DMS53 (cell line): ENCODE measurements around the gene ARRDC5.
"Not testable (repeated sequence)": the region's sequence is repeated elsewhere in the genome, so short reads cannot be mapped to it uniquely, and the experiment has no call there.

Source experiments
- DNase-seq: peaks from one replicate; lab custom pipeline; 2025; lab: John Stamatoyannopoulos, UW

ARRDC5 gene

DNA sequence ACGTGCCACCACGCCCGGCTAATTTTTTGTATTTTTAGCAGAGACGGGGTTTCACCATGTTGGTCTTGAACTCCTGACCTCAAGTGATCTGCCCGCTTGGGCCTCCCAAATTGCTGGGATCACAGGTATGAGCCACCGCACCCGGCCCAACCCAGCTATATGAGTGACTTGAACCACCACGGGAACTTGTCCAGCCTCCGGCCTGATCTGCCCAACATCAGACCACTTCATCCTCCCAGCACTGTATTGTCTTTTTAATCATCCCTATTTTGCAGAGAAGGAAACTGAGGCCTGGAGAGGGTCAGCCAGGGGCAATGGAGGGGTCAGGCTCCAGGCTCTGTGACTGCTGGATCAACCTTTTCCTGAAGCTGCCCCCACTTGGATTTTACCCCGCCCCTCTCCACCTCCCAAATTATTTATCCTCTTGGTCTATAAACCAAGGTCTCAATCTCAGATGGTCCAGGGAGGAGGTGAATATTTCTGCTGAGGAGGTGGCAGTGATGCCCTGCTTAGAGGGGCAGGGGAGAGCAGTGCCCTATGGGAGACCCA is 34.3 kb downstream of the ARRDC5 start:
- no peak for DNase-seq

DNA sequence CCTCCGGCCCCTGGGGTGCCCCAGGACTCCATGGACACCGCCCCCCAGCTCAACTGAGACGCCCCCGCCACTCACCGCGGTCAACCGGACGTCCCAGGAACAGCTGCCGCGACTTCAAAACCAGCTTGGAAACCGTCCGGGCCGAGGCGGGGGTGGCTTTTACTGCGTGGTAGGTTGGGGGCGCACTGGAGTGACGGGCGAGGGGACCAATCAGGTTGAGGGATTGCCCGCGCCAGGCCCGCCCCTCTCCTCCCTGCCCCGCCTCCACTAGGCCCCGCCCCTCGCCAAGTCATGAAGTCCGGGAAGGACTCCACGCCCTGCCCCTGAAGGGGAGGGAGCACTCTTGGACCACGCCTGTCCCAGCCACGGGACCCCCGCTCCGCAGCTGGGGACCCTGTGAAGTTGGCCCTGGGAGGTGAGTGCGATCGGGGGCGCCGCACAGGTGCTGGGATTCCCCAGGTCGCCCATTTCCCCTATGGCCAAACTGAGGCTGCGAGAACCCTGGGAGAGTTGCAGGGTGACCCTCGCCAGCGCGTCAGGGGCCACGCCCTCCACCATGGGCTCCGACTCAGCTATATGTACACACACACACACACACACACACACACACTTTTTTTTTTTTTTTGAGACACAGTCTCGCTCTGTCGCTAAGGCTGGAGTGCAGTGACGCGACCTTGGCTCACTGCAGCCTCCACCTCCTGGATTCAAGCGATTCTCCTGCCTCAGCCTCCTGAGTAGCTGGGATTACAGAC is 35.0 kb downstream of the ARRDC5 start, which contains the start of gene PLIN3:
TSS of gene PLIN3 (minus strand) at position 134 of the 752 bp plus-strand sequence. CDS start 6,273 bp downstream, outside the sequence.
- DNase-seq = peak; percentile 89

GRCh38 chr19:4866595-4867424 is 35.9 kb downstream of the ARRDC5 start:
- no peak for DNase-seq

DNA sequence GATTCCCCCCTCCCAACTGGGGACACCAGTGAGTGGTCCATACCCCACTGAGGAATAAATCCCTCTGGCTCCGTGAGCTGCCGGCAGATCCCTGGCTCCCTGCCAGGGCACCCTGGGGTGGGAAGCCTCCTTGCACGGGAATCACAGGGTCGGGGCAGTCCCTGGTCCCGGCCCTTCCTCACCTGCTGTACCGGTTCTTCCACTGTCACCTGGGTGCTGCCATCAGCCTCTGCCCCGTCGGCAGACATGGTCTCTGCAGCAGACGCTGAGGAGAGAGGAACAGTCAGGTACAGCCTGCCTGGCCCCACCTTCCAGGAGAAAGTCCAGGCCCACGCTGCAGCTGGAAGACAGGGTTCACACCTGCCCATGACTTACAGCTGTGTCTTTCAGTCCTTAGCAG is 41.5 kb downstream of the ARRDC5 start:
- peak; percentile 92 for DNase-seq

DNA sequence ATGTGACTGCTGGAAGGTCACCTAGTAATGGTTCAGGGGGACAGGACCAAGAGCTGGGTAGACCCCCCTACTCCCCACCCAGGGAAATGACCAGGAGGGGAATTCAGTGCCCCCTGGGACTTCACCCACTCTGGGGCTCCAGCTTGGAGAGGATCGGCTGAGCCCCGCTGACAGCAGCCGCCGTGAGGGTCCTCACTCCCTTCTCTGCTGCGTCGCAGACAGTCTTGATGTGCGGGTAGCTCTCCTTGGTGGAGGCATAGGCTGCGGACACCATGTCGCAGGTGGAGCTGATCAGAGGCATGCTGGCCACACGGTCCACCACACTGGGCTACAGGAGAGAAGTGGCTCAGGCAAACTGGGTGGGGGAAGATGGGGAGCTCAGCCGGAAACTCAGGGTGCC is 43.0 kb downstream of the ARRDC5 start:
- no peak for DNase-seq

DNA sequence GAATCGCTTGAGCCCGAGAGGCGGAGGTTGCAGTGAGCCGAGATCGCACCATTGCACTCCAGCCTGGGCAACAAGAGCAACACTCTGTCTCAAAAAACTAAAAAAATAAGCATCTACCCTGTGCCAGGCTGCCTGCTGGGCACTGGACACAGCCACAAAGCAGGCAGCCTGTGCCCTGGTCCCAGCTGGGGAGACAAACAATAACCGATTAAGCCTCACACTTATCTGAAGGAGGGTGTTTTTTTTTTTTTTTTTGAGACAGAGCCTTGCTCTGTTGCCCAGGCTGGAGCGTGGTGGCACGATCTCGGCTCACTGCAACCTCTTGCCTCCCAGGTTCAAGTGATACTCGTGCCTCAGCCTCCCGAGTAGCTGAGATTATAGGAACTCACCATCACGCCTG is 46.2 kb downstream of the ARRDC5 start:
- DNase-seq = not testable (repeated sequence)

DNA sequence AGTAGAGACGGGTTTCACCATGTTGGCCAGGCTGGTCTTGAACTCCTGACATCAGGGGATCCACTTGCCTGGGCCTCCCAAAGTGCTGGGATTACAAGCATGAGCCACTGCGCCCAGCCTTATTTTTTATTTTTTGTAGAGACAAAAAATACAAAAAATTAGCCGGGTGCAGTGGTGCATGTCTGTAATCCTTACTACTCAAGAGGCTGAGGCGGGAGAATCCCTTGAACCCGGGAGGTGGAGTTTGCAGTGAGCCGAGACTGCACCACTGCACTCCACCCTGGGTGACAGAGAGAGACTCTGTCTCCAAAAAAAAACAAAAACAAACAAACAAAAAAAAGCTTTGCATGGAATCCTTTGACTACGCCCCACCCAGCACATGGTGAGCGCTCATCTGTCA is 49.2 kb downstream of the ARRDC5 start:
- DNase-seq = not testable (repeated sequence)

GRCh38 chr19:4852484-4852883 is 50.2 kb downstream of the ARRDC5 start:
- no peak for DNase-seq

DNA sequence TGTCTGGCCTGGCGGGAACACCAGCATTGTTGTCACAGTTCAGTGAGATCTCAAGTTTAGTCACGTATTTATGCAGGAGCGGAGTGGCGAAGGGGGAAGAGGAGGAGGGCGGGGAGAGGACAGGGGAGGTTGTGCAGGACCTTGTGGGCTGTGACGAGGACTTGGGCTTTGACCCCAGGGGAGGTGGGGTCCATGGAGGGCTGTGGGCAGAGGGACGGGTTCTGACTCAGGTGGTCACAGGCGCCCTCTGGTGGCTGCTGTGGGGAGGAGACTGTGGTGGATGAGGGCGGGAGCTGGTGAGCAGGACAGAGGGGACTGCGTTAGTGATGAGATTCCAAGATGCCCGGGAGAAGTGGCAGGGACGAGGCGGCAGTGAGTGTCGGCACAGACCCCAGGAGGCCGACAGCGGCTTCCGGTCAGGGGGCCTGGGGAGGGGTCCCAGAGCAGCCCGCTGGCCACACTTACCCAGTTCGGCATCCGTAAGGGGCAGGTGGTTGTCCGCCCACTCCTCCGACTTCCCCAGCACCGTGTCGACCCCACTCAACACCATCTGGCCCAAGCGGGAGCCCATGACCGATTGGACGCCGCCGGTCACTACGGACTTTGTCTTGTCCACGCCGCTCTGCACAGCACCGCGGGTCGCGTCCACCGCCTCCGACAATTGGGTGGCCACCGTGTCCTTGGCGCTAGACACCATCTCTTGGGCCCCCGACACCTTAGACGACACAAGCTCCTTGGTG is 51.0 kb downstream of the ARRDC5 start:
- DNase-seq = peak; percentile 87

GRCh38 chr19:4849019-4849418 is 53.7 kb downstream of the ARRDC5 start:
- peak; percentile 65 for DNase-seq

GRCh38 chr19:4847190-4847973 is 55.3 kb downstream of the ARRDC5 start:
- no peak for DNase-seq

- not testable (repeated sequence) for DNase-seq
Observed at GRCh38 chr19:4845975-4846374, 56.7 kb downstream of the ARRDC5 start.

GRCh38 chr19:4844348-4845179 is 58.1 kb downstream of the ARRDC5 start:
- peak; percentile 81 for DNase-seq

GRCh38 chr19:4843647-4843965 is 59.1 kb downstream of the ARRDC5 start:
- no peak for DNase-seq
